GM12878 (cell line): Measurements from ENCODE around the gene SETD5. TPM values are rescaled to one million over a fixed set of nuclear protein-coding genes. Genes with fewer than 3 reads are reported as not detected.

Source experiments
- ATAC-seq: fragments of 200-7000 bp; cut with Tn5 transposase; 3 replicates; pipeline ENCODE4 v1.9.1; 2020; ENCODE audit warnings: mild to moderate bottlenecking, moderate library complexity
- BruUV-seq: library from RNA; stranded (reverse); fragments of 400-500 nt; replicated peaks from 2 replicates; lab custom pipeline; 2021; lab: Mats Ljungman, UMichigan
- CTCF ChIA-PET: fragments of 300-600 bp; sonication (Branson Sonifier 250); formaldehyde crosslinking; extraction: SDS; loops from one replicate; lab custom pipeline; 2021; ENCODE audit warnings: inconsistent platforms; lab: Yijun Ruan, JAX
- POLR2A ChIA-PET: fragments of 350-600 bp; formaldehyde crosslinking; extraction: SDS; loops from one replicate; lab custom pipeline; 2021; ENCODE audit warnings: inconsistent platforms; lab: Charles Lee
- RAD21 ChIA-PET: fragments of 300-600 bp; sonication (Branson Sonifier 250); formaldehyde crosslinking; loops from one replicate; lab custom pipeline; 2023; ENCODE audit warnings: antibody characterized with exemption; ENCODE audit not compliant: unreplicated experiment; lab: Charles Lee
- SMC1A ChIA-PET: fragments of 300-600 bp; sonication (Branson Sonifier 250); formaldehyde crosslinking; loops from one replicate; lab custom pipeline; 2023; ENCODE audit not compliant: unreplicated experiment, uncharacterized antibody; lab: Charles Lee
- DNase-seq: peaks from one replicate; pipeline ENCODE4 v3.0.0-alpha.2; 2011; ENCODE audit warnings: low read depth, low spot score
- FAIRE-seq: peaks from 3 replicates; lab custom pipeline; 2011; peaks lifted over from hg19 to GRCh38; lab: Jason Lieb, UNC
- H2AFZ ChIP-seq: 2 replicates; pipeline ENCODE4 v1.6.0; 2011; ENCODE audit warnings: low read depth, low read length, control low read depth; ENCODE audit not compliant: control insufficient read depth
- H3K27ac ChIP-seq: 2 replicates; pipeline ENCODE4 v1.5.1; 2011; ENCODE audit warnings: control low read depth; ENCODE audit not compliant: control insufficient read depth, insufficient read depth
- H3K27me3 ChIP-seq, 2 experiments: replicated peaks in 1 of 2; 2 replicates each; pipeline versions ENCODE4 v1.6.0 to v1.6.1; 2011; ENCODE audit warnings: low read length in 1 of 2; ENCODE audit not compliant: control insufficient read depth in 2 of 2, insufficient read depth in 2 of 2
- H3K36me3 ChIP-seq, 2 experiments: 2 replicates each; pipeline ENCODE4 v1.5.1; 2011; ENCODE audit warnings: low read length in 1 of 2; ENCODE audit not compliant: control insufficient read depth in 2 of 2, insufficient read depth in 2 of 2
- H3K4me1 ChIP-seq: 2 replicates; pipeline ENCODE4 v1.6.1; 2011; ENCODE audit warnings: mild to moderate bottlenecking, low read length, moderate library complexity, mixed read lengths; ENCODE audit not compliant: control insufficient read depth, insufficient read depth
- H3K4me2 ChIP-seq: 2 replicates; pipeline ENCODE4 v1.6.0; 2011; ENCODE audit warnings: control low read depth; ENCODE audit not compliant: control insufficient read depth, insufficient read depth
- H3K4me3 ChIP-seq: fragments of 200-600 bp; sonication (generic); 2 replicates; pipeline ENCODE4 v1.5.1; 2016
- H3K79me2 ChIP-seq: 2 replicates; pipeline ENCODE4 v1.6.0; 2011; ENCODE audit warnings: low read length; ENCODE audit not compliant: control insufficient read depth, insufficient read depth
- H3K9ac ChIP-seq: 2 replicates; pipeline ENCODE4 v1.8.0; 2011; ENCODE audit warnings: low read length, control low read depth, mixed read lengths; ENCODE audit not compliant: control insufficient read depth, insufficient read depth
- H3K9me3 ChIP-seq: replicated peaks from 3 replicates; pipeline ENCODE4 v1.5.1; 2011; ENCODE audit warnings: mild to moderate bottlenecking, low read length; ENCODE audit not compliant: control insufficient read depth, insufficient read depth
- H4K20me1 ChIP-seq: 2 replicates; pipeline ENCODE4 v1.6.0; 2011; ENCODE audit not compliant: control insufficient read depth, insufficient read depth
- BMI1 ChIP-seq: fragments of 450-650 bp; IDR thresholded peaks from 2 replicates; pipeline ENCODE4 v1.6.1; 2016; ENCODE audit warnings: mild to moderate bottlenecking, moderate library complexity, borderline replicate concordance
- BRCA1 ChIP-seq: IDR thresholded peaks from 2 replicates; pipeline ENCODE4 v1.6.1; 2011; ENCODE audit warnings: low read depth, low read length, improper control_type of control experiment
- E2F4 ChIP-seq: IDR thresholded peaks from 2 replicates; pipeline ENCODE4 v1.6.1; 2012; ENCODE audit warnings: low read depth, low read length, improper control_type of control experiment
- E2F8 ChIP-seq: fragments of 450-650 bp; IDR thresholded peaks from 2 replicates; pipeline ENCODE4 v1.6.1; 2018; ENCODE audit warnings: mild to moderate bottlenecking, low read depth, moderate library complexity; ENCODE audit not compliant: partially characterized antibody
- EED ChIP-seq: sonication (generic); IDR thresholded peaks from 2 replicates; pipeline ENCODE4 v1.6.1; 2016; ENCODE audit warnings: antibody characterized with exemption, low read depth
- EZH2 ChIP-seq: IDR thresholded peaks from 2 replicates; pipeline ENCODE4 v1.6.1; 2012; ENCODE audit warnings: low read depth, mild to moderate bottlenecking, control low read depth, inconsistent platforms, low read length, borderline replicate concordance; ENCODE audit not compliant: control insufficient read depth
- FOXK2 ChIP-seq: fragments of 450-650 bp; IDR thresholded peaks from 2 replicates; pipeline ENCODE4 v1.6.1; 2017; ENCODE audit warnings: mild to moderate bottlenecking, moderate library complexity
- HCFC1 ChIP-seq: fragments of 150-350 bp; IDR thresholded peaks from 2 replicates; pipeline ENCODE4 v1.6.1; 2014; ENCODE audit warnings: low read length
- LARP7 ChIP-seq: fragments of 450-650 bp; IDR thresholded peaks from 2 replicates; pipeline ENCODE4 v1.6.1; 2017; ENCODE audit warnings: mild to moderate bottlenecking
- MAX ChIP-seq: IDR thresholded peaks from 2 replicates; pipeline ENCODE4 v1.6.1; 2012; ENCODE audit warnings: low read depth, low read length, improper control_type of control experiment
- NKRF ChIP-seq: fragments of 450-650 bp; conservative IDR thresholded peaks from 2 replicates; pipeline ENCODE4 v1.6.1; 2017; ENCODE audit warnings: mild to moderate bottlenecking, moderate library complexity
- NR2C1 ChIP-seq: fragments of 450-650 bp; IDR thresholded peaks from 2 replicates; pipeline ENCODE4 v1.6.1; 2017; ENCODE audit warnings: antibody characterized with exemption, mild to moderate bottlenecking, moderate library complexity
- PAX5 ChIP-seq: IDR thresholded peaks from 2 replicates; pipeline ENCODE4 v1.6.1; 2011; ENCODE audit warnings: low read depth, low read length, borderline replicate concordance
- PKNOX1 ChIP-seq: fragments of 450-650 bp; IDR thresholded peaks from 2 replicates; pipeline ENCODE4 v1.6.1; 2016; ENCODE audit warnings: mild to moderate bottlenecking
- SMC3 ChIP-seq: IDR thresholded peaks from 2 replicates; pipeline ENCODE4 v1.6.1; 2011; ENCODE audit warnings: low read length, improper control_type of control experiment, borderline replicate concordance
- SP1 ChIP-seq: IDR thresholded peaks from one replicate; pipeline ENCODE4 v1.6.1; 2011; ENCODE audit warnings: low read depth, low read length
- SUZ12 ChIP-seq: fragments of 200-600 bp; sonication (generic); IDR thresholded peaks from one replicate; pipeline ENCODE4 v1.6.1; 2018; ENCODE audit warnings: antibody characterized with exemption, mild to moderate bottlenecking; ENCODE audit not compliant: unreplicated experiment
- TCF7 ChIP-seq: IDR thresholded peaks from 2 replicates; pipeline ENCODE4 v1.6.1; 2014; ENCODE audit warnings: antibody characterized with exemption, borderline replicate concordance
- ZNF384 ChIP-seq: IDR thresholded peaks from 2 replicates; pipeline ENCODE4 v1.6.1; 2012; ENCODE audit warnings: low read depth, mild to moderate bottlenecking, low read length, improper control_type of control experiment, borderline replicate concordance
- WGBS: methylation state at CpG from one replicate; pipeline ENCODE4 v1.1.6; 2016; ENCODE audit warnings: low lambda C conversion rate; ENCODE audit not compliant: insufficient replicate concordance, insufficient coverage; ENCODE audit errors: missing lambda C conversion rate; 5-methylcytosine and 5-hydroxymethylcytosine counted together
- in situ Hi-C: fragments of 300-500 bp; cut with MboI; formaldehyde crosslinking; loops from 9 replicates; pipeline ENCODE4 v1.14.3; 2018; ENCODE audit warnings: mixed read lengths
- intact Hi-C: fragments of 100-400 bp; cut with micrococcal nuclease; formaldehyde crosslinking; loops from one replicate; pipeline ENCODE4 v1.14.2; 2022; ENCODE audit not compliant: unreplicated experiment
- polyA plus RNA-seq, 11 experiments: library from polyadenylated mRNA; depleted of rRNA in 4 of 11; unstranded in 6 of 11; stranded (reverse) in 5 of 11; fragments of >200 nt; fragmentation: Nextera tagmentation in 4 of 11; fragmentation: Illumina TruSeq in 1 of 11; extraction: Ambion mirVana in 4 of 11; extraction: Trizol in 1 of 11; gene quantifications; 1 replicate in 1 of 11; 2 replicates in 10 of 11; pipeline versions ENCODE4 v1.2.1 to v1.2.3, GENCODE V29; 2011 to 2016; ENCODE audit warnings: inconsistent platforms in 2 of 11, missing spikeins in 2 of 11, low read depth in 1 of 11
- total RNA-seq, 4 experiments: library from RNA; depleted of rRNA in 3 of 4; stranded (reverse); fragments of >200 nt in 3 of 4; fragmentation: Illumina TruSeq in 1 of 4; extraction: Trizol in 1 of 4; gene quantifications; 2 replicates each; pipeline versions ENCODE4 v1.2.1 to v1.2.3, GENCODE V29; 2013 to 2021

The SETD5 gene
- total and polyA plus RNA-seq, 10 of the 15 experiments (the other 5 are each of a cell fraction or from before 2014, with no cell fraction given), result 8.2 to 94.0 (median 55.4) TPM

GRCh38 chr3:9430733-9431132, 33.3 kb downstream of the SETD5 start:
- CTCF ChIA-PET, result interaction anchor here (2.0 kb wide), 1 partner anchor 77 kb away, joined by 7 read pairs; no protein-coding TSS in a partner anchor
- H3K36me3 ChIP-seq, result peaks cover 13 to 69% of the 10 kb centered on the region in 2 experiments
- WGBS, result 95% methylated on average over 3 of the region's 3 CpGs
- no peak overlapping the region for H3K4me3 ChIP-seq
- no peaks in the 10 kb centered on the region for H4K20me1 ChIP-seq
- intact Hi-C loops, result no loop called here
- peaks cover 18% of the 10 kb centered on the region for H3K79me2 ChIP-seq
- ATAC-seq (no peak), DNase-seq (no peak), FAIRE-seq (no peak)
- TSS peak; percentile 30 for BruUV-seq
- RAD21 ChIA-PET, result interaction anchor here (1.3 to 2.0 kb wide), 2 partner anchors 28 to 31 kb away, joined by 4 to 5 read pairs; no protein-coding TSS in a partner anchor
- H3K27me3 ChIP-seq, result no peaks in the 10 kb centered on the region
- no peak overlapping the region for H3K4me2 ChIP-seq
- no peaks in the 10 kb centered on the region for H3K4me1 ChIP-seq
- H2AFZ ChIP-seq, result no peak overlapping the region
- H3K27ac ChIP-seq, result no peak overlapping the region
- SMC1A ChIA-PET, result interaction anchor here (0.9 to 1.1 kb wide), 4 partner anchors 11 to 28 kb away, joined by 3 to 4 read pairs (median 3); no protein-coding TSS in a partner anchor
- no peaks in the 10 kb centered on the region for H3K9me3 ChIP-seq
- in situ Hi-C loops, result no loop called here
- H3K9ac ChIP-seq, result no peak overlapping the region
- POLR2A ChIA-PET, result no interaction called here
- no peak for TF ChIP-seq HCFC1
- TF ChIP-seq EZH2, result no peak
- no peak for TF ChIP-seq TCF7
- TF ChIP-seq FOXK2, result no peak
- TF ChIP-seq NKRF, result no peak
- no peak for TF ChIP-seq E2F8
- no peak for TF ChIP-seq PAX5
- no peak for TF ChIP-seq SUZ12
- no peak for TF ChIP-seq BMI1
- TF ChIP-seq PKNOX1, result no peak
- TF ChIP-seq BRCA1, result no peak
- TF ChIP-seq E2F4, result no peak
- TF ChIP-seq LARP7, result no peak
- no peak for TF ChIP-seq ZNF384
- TF ChIP-seq SMC3, result no peak
- no peak for TF ChIP-seq MAX
- TF ChIP-seq SP1, result no peak
- TF ChIP-seq NR2C1, result no peak
- TF ChIP-seq EED, result no peak
